AML-193 (cell line): ENCODE data around the gene MEF2A.
A peak's percentile ranks its signal among the peaks of the same experiment; 100 is the strongest.
"Not testable (repeated sequence)": the region's sequence is repeated elsewhere in the genome, so short reads cannot be mapped to it uniquely, and the experiment has no call there.

Source experiments
- DNase-seq, 2 experiments: peaks; one replicate each; lab custom pipeline; 2025; lab: John Stamatoyannopoulos, UW

Gene MEF2A

DNA sequence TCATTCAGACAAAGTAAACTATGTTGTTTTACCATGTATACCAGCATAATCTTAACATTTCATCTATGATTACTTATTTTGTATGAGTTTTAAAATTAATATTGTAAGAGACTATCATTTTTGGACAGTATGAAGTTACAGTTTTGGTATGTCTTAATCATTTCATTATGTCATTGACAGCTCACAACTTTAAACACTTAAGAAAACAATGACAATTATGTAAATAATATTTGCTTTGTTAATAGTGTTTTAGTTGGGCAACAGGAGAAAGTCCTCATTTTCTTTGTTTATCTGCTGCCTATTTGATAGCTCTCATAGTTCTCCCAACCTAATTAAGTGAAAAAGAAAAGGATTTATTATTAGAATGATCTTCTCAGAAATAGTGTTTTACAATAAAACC, 80.2 kb downstream of the MEF2A start:
- DNase-seq: no peak

DNA sequence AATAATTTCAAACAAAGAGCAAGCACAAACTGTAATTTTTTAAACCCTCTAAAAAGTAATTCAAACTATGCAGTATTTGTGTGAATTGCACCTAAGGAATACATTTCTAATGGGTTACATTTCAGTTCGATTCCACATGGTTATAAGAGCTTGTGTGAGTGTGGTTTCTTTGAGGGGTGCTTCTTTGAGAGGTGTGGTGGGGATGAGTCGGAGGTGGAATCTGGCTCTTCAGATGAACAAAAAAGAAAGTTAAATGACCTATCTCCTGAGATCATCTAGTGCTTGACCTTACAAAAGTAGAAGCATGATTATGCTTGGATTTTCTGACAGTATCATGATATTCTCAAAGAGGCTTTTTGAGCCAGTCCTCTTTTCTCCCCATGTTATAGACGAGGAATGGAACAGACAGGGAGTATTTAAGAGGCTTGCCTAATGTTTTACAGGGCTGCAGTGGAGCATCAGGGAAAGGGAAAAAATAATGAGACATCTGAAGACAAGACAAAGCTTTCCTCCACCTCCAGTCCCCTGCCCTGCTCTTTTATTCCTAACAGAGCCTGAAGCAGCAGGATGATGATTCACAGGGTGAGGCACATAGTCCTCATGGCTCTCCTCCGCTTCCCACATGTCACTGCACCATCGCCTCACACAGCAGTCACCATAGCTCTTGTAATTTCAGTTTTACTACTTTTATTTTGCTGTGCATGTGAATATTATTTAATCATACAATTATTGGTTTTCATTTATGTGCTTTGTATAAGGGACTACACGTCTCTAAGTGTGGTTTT, 85.4 kb downstream of the MEF2A start:
- no peak for DNase-seq

DNA sequence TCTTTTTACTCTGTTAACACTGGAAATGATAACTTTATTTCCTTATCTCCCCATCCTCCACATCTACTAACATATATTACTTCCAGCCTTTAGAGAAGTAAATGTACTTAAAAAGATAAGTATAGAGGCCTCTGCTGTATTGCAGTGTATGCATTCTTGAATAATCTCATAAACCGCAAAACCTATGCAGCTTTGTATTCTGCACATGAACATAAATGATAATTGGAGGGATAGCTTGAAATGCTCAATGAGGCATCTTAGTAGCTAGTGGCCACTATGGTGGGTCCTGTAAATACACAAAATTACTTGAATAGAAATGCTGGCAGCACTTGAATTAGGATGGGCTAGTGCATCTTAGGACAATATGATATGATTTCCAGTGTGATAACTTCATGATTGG, 90.4 kb downstream of the MEF2A start:
- no peak for DNase-seq

DNA sequence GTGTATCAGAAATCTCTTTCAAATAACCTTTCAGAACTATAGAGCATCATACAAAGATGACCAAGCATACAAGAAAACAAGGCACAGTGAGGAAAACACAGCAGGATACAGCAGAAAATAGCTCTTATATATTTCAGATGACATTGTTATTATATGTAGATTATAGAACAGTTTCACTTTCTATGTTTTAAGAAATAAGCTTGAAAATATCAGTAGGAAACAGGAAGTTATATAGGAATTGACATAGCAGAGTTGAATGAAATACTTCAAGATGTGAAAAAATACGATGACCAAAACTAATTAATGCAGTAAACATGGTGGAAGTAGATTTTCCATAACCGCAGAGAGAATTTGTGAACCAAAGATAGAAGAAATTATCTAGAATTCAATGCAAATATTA, 92.2 kb downstream of the MEF2A start:
- no peak for DNase-seq

DNA sequence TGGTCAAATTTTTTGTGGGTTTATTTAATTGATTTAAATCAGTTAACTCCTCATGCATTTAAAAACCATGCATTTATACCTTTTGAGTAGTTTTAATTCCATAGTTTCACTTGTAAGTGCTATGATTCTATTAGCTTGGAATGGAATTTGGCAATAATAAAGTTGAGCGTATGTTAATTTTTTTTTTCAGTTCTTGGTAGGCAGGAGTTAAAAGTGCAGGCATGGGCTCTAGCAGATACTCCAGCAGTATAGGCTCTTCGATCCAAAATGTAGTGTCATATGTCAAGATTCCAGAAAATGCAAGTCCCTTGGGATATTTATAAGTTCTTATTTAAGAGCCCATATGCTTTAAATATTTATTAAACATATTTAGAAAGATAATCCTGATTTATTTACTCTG, 97.1 kb downstream of the MEF2A start:
- DNase-seq: no peak

DNA sequence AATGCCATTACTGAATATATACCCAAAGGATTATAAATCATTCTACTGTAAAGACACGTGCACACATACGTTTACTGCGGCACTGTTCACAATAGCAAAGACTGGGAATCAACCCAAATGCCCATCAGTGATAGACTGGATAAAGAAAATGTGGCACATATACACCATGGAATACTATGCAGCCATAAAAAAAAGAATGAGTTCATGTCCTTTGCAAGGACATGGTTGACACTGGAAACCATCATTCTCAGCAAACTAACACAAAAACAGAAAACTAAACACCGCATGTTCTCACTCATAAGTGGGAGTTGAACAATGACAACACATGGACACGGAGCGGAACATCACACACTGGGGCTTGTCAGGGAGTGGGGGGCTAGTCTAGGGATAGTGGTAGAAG, 100.3 kb downstream of the MEF2A start:
- not testable (repeated sequence) for DNase-seq

DNA sequence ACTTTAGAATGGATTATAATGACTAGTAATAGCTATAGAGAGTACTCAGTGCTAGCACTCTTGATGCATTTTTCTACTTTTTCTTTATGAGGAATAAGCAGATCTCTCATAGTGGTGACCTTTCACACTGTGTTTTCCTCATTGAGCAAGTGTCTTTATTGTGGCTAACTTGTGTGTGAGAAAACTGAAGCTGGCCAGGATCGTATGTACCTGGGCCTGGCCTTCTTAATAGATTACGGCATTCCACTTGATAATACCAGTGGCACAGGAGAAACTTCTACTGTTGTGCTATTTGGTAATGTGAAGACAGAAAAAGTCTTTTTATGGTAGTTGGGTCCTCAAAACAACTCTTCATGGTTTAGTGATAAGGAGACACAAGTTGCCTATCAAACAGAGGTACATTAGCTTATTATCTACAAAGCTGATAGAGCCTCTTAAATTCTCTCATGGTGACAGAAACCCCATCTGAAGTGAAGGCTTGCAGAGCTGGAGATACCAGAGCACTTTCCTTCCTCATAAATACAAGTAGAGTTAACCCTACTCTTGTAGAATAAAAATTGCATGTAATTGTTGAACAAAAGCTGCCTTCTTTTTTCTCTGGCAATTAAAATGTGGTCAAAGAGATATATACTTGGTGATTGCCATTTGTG, 102.9 kb downstream of the MEF2A start:
- no peak for DNase-seq

DNA sequence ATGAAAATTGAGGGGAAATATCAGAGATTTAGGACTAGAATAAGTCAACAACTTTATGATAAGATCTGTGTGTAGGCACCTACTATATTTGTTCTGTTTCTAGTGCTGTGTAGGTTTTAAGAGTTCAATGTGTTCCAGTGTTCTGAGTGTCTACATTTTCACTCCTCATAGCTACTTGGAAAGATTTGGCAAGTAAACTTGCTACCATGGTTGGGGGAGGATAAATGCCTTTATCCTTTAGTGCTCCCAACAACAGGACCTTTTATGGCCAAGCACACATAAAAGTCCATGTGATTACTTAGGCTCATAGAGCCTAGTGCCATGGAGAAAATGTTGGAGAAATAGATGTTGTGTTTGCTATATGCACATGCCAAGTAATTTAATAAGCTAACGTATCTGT, 103.5 kb downstream of the MEF2A start:
- DNase-seq: no peak

DNA sequence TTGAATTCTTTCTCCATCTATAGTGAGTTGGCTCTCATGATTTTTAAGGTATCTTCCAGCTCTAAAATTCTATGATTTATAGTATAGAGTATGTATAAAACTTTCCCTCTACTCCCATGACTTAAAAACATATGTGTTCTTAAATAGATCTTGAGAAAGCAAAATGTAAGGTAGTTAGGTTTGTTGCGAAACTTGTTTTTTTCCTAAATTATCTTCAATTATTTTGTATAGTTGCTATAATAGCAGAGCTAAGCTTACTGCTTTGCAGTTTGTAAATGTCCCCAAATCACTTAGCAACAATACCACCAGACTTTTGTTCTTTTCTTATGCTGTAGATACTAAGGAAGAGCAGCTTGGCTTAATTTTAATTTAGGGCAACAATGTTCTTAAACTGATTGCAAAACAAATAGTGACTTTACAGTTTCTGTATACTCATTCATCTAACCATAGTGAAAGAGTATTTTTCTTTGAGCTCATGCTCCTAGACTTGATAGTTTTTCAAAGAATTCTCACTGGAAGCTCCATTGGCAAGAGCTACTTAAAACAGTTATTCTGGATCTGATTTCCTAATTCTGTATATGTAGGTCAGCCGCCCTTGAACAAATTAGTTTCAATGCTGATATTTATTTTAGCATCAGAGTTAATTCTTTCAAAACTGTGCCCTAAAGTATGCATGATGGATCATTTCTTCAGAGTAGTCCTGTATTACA, 106.3 kb downstream of the MEF2A start:
- DNase-seq: no peak

DNA sequence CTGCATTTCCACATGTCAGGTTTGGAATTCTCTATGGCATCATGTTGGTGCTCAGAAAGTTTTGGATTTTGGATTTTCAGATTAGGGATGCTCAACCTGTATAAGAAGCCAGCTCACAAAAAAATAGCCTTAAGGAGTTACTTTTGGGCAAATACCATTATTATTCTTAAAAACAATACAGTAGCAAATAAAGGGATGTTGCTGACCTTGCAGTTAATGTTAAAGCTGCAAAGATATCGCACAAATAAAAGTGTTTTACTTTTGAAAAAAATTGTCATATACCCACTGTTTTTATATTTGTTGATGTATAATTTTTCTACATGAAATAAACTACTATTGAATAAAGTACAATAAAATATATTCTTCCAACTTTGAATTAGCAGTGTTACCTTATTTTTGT, 107.3 kb downstream of the MEF2A start:
- no peak for DNase-seq

DNA sequence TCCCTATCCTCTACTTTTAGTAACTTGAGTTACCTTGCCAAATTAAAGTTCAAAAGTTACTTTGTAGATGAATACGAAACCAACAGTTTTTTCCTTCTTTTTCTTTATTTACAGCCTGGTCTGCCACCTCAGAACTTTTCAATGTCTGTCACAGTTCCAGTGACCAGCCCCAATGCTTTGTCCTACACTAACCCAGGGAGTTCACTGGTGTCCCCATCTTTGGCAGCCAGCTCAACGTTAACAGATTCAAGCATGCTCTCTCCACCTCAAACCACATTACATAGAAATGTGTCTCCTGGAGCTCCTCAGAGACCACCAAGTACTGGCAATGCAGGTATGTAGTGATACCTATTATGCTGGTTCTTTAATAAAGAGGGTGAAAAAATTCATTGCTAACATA, 108.5 kb downstream of the MEF2A start:
- DNase-seq: no peak

DNA sequence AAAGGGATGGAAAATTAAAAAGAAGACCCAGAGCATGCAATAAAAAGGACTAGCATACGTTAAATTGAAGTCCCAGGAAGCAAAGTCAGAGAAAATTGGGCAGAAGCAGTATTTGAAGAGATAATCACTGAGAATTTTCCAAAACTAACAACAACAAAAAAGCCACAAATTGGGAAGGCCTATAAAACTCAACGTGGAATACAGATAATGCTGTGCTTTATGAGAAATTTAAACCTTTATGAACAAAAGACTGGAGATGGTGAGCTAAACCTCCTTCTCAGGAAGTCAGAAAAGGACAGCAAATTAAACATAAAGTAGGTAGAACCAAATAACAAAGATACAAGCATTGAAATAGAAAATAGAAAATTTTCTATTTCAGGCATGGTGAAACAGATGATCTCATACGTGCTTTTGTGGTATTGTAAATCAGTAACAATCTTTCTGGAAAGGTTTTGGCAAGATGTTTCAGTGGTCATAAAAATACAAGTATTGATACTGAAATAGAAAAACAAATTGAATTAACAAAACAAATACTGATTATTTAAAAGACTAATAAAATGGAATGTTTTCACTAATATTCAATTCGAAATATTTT, 111.9 kb downstream of the MEF2A start:
- no peak for DNase-seq

DNA sequence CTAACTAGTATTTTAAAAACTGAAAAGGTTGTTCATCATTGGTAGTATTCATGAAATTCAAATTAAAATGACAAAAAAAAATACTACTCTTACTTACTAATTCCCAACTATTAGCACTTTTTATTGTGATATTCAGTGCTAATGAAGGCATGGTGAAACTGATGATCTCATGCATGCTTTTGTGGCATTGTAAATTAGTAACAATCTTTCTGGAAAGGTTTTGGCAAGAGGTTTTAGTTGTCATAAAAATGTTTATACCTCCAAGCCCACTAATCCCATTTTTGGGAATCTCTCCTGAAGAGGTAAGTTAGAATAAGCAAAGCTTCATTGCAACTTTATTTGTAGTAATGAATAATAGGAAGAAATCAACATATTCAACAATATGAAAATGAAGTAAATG, 114.5 kb downstream of the MEF2A start:
- DNase-seq: no peak

DNA sequence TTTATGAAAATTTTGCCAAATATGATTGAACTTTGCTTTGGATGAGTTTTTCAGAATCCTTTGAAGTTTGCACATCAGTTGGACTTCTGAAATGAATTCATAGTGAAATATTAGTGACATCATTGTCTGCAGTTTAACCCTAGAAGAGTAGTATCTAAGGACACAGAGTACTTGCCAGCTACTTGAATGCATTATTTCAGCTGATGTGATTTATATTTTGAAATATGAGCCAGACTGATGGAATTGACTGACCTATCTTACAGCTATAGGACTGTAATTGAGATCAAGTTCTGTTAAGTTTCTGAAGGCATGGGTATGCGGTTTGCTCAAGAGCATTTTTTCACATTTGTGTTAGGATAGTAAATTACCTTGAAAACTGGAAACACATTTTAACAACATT, 116.2 kb downstream of the MEF2A start:
- no peak for DNase-seq

DNA sequence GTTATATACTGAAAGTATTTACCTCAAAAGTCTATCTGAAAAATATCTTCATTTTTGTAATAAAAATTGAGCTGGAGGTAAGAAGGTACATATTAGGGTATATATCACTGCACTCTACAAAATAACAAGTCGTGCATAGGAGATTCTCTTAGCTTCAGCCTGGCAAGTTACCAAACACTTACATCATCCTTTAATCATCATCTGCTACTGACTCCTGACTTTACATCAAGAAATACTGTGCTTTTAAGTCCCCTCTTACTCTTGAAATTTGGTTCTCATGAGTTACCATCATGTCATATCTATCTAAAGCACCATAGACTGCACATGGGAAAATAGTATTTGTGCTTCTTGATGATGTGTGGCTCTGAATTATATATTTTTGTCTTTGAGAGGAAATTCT, 116.7 kb downstream of the MEF2A start:
- DNase-seq: no peak

DNA sequence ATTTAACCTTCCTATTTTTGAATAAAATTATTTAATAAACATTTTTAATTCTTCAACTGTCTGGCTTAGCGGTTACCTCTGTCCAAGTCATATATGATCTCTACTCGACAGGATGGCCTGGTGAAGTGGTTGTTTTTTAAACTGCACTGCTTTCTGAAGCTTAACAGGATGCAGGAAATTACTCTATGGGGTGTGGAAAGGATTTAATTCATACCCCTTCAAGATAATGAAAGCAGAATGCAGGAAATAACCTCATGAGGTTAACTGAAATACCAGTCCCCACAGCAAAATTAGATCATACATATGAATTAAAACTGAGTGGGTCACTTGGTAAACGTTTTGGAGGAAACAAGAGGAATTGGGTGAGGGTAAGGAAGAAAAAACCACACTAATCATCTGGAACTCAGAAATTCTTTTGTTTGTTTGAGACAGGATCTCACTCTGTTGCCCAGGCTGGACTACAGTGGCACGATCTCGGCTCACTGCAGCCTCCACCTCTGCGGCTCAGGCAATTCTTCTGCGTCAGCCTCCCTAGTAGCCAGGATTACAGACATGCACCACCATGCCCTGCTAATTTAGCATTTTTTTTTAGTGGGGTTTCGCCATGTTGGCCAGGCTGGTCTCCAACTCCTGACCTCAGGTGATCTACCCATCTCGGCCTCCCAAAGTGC, 117.4 kb downstream of the MEF2A start:
- no peak for DNase-seq

DNA sequence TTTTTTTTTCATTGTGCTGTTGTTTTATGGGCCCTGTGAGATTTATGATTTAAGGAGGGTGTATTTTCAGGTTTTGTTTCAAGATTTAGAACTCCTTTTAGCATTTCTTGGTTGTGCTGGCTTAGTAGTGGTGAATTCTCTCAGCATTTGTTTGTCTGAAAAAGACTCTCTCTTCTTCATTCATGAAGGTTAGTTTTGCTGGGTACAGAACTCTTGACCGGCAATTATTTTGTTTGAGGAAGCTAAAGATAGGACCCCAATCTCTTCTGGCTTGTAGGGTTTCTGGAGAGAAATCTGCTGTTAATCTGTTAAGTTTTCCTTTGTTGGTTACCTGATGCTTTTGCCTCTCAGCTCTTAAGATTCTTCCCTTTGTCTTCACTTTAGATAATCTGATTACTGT, 120.5 kb downstream of the MEF2A start:
- no peak for DNase-seq

DNA sequence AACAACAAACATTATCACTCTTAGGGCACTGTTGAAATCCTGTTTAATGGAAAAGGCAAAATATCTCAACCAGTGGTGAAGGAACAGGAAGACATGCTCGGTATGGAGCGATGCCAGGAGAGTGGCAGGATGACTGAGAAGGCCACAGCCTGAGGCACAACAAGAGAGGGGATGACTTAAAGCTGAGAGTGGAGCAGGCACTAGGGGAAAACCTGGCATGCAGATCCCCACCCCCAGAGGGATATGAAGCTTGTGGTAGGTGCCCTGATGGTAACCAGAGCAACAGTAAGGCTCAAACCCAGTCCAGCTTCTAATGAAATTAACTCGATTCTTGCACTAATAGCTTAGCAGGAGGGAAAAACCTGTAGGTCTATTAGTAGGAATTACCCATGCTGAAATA, 127.0 kb downstream of the MEF2A start:
- DNase-seq: no peak

DNA sequence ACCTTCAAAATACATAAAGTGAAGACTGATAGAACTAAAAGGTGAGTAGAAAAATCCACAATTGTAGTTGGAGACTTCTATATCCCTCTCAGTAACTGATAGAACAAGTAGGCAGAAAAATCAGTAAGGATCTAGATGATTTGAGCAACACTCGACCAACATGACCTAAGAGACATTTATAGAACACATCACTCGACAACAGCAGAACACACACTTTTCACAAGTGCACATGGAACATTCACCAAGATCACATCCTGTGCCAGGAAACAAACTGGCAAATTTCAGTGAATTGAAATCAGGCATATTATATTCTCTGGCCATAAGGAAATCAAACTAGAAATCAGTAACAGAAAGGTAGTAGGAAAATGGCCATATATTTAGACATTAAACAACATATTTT, 130.3 kb downstream of the MEF2A start:
- no peak for DNase-seq

DNA sequence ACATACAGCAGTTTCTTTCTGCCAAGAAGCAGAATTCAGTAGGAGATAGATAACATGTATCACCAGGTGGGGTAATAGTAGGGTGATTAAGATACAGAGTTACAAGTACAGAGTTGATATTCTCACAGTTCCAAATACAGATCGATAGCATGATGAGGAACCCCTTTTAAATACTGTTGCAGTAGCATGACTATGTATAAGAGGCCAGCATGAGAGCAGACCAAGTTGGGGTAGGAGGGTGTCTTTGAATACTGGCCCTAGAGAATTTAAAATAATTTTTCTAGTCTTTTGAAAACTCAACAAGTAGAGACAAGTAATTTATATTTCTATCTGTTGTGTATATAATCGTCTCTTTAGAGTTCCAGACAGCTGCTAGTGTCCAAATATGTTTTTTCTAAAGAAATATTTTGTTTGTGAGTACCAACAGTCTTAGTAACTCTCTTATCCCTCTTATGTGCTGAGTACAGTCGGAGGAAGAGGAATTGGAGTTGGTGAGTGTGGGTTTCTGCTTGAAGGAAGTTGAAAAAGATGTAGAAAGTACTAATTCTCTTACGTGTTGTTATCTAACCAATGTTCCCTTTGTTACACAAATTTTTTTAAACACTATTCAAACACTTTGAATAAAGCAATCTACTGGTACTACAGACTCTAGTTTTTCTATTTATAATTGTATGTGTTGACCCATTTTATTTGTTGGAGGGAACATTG, 137.3 kb downstream of the MEF2A start:
- peak in 1 of 2 experiments; percentile 19 for DNase-seq

DNA sequence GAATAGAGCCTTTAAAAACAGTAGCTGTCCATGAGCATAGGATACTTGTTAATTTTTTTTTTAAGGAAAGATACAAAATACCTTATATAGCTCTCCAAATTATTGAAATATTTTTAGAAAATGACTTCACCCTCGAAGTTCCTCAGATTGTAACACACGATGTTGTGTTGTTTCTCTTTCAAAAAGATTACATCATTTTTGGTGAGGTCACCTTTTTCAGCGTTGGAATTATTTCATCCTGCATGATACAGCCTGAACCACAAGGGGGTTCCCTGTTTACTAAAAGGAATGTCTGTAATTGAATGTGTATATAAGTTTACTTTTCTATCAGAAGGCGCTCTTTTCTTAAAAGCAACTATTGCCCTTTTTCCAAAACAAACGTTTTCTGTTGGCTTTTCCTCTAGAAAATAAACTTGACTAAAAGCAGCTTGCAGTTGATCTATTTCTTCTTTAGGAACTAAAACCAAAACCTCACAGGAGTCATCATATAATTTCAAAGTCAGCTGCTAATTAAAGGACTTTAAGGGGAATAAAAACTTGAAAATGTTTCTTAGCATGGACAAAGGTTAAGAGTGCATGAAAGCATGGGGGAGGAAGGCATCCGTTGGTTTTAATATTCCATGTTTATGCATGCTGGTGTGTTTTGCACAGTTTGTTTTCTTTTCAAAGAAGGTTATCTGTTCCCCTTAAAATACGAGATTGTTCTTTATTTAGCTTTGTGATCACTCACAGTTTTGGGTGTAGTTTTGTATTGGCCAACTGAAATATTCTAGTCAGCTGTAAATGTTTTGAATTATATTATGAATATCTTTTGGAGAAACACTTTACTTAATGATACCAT, 138.0 kb downstream of the MEF2A start:
- peak; percentile 56 to 72 for DNase-seq
